GM21381 (cell line): Measurements from ENCODE around the gene CAVIN4.
A peak's percentile ranks its signal among the peaks of the same experiment; 100 is the strongest.

ENCODE experiments used
- ATAC-seq: cut with Tn5 transposase; IDR thresholded peaks from one replicate; pipeline ENCODE4 v1.9.1; 2021; ENCODE audit warnings: mild to moderate bottlenecking, moderate library complexity; ENCODE audit not compliant: unreplicated experiment

CAVIN4 gene

GRCh38 chr9:100589582-100589981 lies 11.7 kb downstream of the CAVIN4 start:
- no peak for ATAC-seq

DNA sequence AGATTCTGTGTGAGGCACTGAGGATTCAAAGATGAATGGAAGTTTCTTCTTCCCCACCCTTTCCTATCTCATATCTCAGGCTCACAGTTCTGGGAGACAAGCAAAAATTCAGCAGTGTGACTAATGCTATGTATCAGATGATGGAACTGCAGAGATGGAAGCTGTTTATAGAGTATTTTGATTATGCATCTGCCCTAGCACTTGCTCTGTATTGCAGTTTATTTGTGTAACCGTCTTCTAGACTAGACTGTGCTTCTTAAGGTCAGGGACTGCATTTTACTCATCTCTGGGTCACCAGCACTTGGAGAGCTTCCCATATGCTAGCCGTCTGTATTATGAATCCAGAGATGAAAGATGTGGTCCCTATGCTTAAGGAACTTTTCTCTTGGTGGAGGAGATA lies 12.6 kb downstream of the CAVIN4 start:
- ATAC-seq: no peak

GRCh38 chr9:100591139-100591538 lies 13.3 kb downstream of the CAVIN4 start:
- ATAC-seq: no peak

GRCh38 chr9:100591639-100592412 lies 13.9 kb downstream of the CAVIN4 start:
- no peak for ATAC-seq

- peak; percentile 37 for ATAC-seq
These were observed 17.7 kb downstream of the CAVIN4 start for GRCh38 chr9:100595391-100596199.

GRCh38 chr9:100597236-100597635 lies 19.4 kb downstream of the CAVIN4 start:
- ATAC-seq: no peak

GRCh38 chr9:100598641-100599145 lies 20.8 kb downstream of the CAVIN4 start:
- peak; percentile 79 for ATAC-seq

DNA sequence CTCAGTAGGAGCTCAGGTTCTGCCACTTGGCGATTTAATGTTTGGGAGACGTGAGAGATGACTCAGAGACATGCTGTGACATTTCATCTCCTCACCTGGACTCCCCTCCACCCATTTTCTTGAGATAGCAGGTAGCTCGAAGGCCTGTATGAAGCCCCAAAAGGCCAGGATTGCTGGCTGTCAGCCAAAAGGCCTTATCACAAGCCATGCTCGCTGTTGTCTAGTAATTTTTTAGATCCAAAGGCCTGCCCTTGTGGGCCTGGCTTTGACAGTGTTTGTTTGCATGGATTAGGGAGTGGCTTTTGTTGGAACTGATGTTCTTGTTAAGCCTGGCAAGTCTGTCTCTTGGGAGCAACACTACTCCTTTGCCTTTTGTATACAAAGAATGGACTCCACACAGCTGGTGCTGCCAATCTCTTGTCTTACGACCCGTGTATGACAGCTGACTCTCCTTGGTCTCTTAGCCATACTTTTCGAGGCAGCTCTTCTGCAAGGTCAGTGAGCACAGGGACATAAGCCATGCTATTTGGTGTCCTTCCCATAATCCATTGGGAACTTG lies 22.7 kb downstream of the CAVIN4 start:
- ATAC-seq: no peak

GRCh38 chr9:100601216-100601615 lies 23.3 kb downstream of the CAVIN4 start:
- ATAC-seq: peak; percentile 55

GRCh38 chr9:100602342-100602801 lies 24.5 kb downstream of the CAVIN4 start:
- no peak for ATAC-seq

- ATAC-seq: no peak
These were observed 27.5 kb downstream of the CAVIN4 start for GRCh38 chr9:100605405-100605804.

DNA sequence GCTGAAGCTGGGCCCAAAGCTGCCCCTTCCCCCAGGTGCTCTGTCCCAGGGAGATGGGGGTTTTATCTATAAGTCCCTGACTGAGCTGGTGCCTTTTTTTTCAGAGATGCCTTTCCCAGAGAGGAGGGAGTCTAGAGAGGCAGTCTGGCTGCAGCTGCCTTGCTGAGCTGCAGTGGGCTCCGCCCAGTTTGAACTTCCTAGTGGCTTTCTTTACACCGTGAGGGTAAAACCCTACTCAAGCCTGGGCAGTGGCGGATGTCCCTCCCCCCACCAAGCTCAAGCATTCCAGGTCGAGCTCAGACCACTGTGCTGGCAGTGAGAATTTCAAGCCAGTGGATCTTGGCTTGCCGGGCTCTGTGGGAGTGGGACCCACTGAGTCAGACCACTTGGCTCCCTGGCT lies 41.3 kb downstream of the CAVIN4 start:
- no peak for ATAC-seq

- no peak for ATAC-seq
These were observed 41.8 kb downstream of the CAVIN4 start for GRCh38 chr9:100619665-100620064.

GRCh38 chr9:100623969-100624368 lies 46.1 kb downstream of the CAVIN4 start:
- ATAC-seq: no peak

DNA sequence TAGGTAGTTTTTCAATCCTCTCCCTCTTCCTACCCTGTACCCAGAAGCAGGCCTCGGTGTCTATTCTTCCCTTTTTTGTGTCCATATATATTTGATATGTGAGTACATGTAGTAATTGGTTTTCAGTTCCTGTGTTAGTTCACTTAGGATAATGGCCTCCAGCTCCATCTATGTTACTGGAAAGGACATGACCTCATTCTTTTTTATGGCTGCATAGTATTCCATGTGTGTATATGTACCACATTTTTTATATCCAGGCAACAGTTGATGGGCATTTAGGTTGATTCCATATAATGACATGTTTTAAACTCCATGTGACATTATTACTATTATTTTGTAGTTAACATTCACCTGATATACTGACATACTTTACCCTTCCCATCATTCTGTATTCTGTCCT lies 49.1 kb downstream of the CAVIN4 start:
- no peak for ATAC-seq

- no peak for ATAC-seq
These were observed 59.9 kb downstream of the CAVIN4 start for GRCh38 chr9:100637787-100638186.
